ENCODE measurements around the gene TIAL1.

DNA sequence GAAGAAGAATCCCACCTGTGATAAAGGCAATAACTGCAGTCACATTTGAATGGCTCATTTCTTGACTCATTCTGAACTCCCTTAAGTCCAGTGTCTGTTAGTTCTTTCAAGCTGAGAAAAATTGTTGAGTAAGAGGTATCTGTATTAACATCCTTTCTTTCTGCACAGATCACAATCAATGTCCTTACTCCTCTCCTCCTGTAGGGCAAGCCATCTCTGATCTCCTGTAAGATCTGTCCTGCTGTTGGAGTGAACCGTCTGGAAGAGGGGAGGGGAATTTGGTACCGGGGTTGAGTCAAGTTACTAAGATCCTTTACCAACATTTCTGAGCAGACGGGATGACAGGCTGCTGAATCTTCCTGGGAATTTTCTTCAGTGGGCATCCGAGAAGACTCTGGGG, 34.7 kb downstream of the TIAL1 start:
- TF ChIP-seq POLR2A (IDR thresholded peaks at IDR 0.05) (no peak), POLR2AphosphoS5 (IDR thresholded peaks at IDR 0.05) (no peak)

Data from breast epithelium (tissue), 3 donors.